ENCODE measurements around the gene ADI1. TPM values are rescaled to one million over a fixed set of nuclear protein-coding genes. Genes with fewer than 3 reads are reported as not detected.

Gene ADI1
- total and polyA plus RNA-seq, 10 of the 15 experiments (the other 5 are each of a cell fraction or from before 2014, with no cell fraction given), result 4.4 to 78.7 (median 17.2) TPM

DNA sequence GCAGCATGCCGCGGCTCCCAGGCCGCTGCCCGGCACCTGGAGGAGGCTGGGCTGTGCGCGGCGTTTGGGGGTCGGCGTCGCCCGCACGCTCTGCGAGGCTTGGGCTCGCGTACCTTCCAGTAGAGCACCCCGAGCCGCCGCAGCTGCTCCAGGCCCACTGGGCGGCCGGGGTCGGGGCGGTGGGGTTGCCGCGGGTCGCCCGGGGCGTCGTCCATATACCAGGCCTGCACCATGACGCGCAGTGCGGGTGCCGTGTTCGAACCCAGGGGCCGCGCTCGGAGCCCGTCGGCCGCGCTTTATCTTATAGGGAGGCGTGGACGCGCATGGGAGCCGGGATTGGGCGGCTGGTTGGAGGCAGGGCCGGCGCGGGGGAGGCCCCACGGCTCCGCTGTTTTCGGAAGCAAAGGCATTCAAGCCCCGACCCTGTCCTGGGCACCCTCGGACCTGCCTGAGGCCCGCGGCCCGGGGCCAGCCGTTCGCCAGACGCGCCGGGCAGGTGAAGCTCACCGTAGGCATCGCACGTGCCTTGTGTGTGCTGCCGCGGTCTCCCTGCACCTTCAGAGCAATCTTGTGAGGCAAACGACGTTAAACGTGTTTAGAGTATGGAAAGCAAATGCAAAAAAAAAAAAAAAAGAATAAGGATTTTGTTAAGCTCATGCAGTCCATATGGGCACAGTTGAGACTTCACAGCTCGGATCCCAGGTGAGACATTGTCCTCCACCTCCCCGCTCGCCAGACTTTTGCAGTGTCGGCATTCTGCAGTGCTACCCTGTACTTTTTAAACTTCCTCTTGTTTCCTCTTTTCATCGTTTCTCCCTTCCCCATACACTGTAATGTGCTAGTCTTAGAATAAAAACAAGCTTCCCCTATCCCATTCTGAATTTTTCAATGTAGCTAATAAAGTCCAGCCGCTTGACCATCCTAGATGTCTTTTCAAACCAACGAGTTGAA is at the start of gene ADI1 (continued):
- no peak for TF ChIP-seq MTA3 (IDR thresholded peaks at IDR 0.05; ENCODE audit: borderline replicate concordance, low read length)
- TF ChIP-seq CREM (IDR thresholded peaks at IDR 0.05; ENCODE audit: low read depth), result no peak
- no peak for TF ChIP-seq CEBPB (IDR thresholded peaks at IDR 0.05; ENCODE audit: borderline replicate concordance in 1 of 2, low read depth in 2 of 2, low read length in 2 of 2)
- no peak for TF ChIP-seq CBX3 (IDR thresholded peaks at IDR 0.05; ENCODE audit: borderline replicate concordance, low read depth)
- TF ChIP-seq USF1 (IDR thresholded peaks at IDR 0.05; ENCODE audit: borderline replicate concordance, extremely low read length, insufficient read depth, low read depth, low read length), result no peak
- no peak for TF ChIP-seq JUND (IDR thresholded peaks at IDR 0.05; ENCODE audit: low read depth, low read length)
- TF ChIP-seq CBFB (IDR thresholded peaks at IDR 0.05; ENCODE audit: low read depth), result no peak
- TF ChIP-seq ETV6 (conservative IDR thresholded peaks at IDR 0.05 in 1 of 2, IDR thresholded peaks at IDR 0.05 in 1 of 2; ENCODE audit: borderline replicate concordance in 1 of 2, low read depth in 1 of 2), result no peak
- TF ChIP-seq TBL1XR1 (IDR thresholded peaks at IDR 0.05; ENCODE audit: low read depth, low read length), result no peak
- no peak for TF ChIP-seq PAX8 (IDR thresholded peaks at IDR 0.05)
- no peak for TF ChIP-seq STAT3 (IDR thresholded peaks at IDR 0.05; ENCODE audit: low read depth, low read length)
- no peak for TF ChIP-seq RCOR1 (conservative IDR thresholded peaks at IDR 0.05; ENCODE audit: low read depth, low read length)
- no peak for TF ChIP-seq SMC3 (IDR thresholded peaks at IDR 0.05; ENCODE audit: borderline replicate concordance, low read length)
- TF ChIP-seq RB1 (IDR thresholded peaks at IDR 0.05; ENCODE audit: borderline replicate concordance), result peak; percentile 69; the same call in 1 of the 2 replicates
- peak; percentile 75; the same call in 1 of the 2 replicates for TF ChIP-seq GATAD2B (conservative IDR thresholded peaks at IDR 0.05; ENCODE audit: low read depth)
- no peak for TF ChIP-seq SPI1 (IDR thresholded peaks at IDR 0.05; ENCODE audit: borderline replicate concordance, insufficient read depth, low read depth, low read length)
- TF ChIP-seq EED (IDR thresholded peaks at IDR 0.05; ENCODE audit: low read depth), result no peak
- TF ChIP-seq NBN (IDR thresholded peaks at IDR 0.05), result no peak
- peak; percentile 57 for TF ChIP-seq POLR2AphosphoS5 (IDR thresholded peaks at IDR 0.05; ENCODE audit: low read length)
- no peak for TF ChIP-seq ZNF217 (IDR thresholded peaks at IDR 0.05)
- TF ChIP-seq, protein P1, sequence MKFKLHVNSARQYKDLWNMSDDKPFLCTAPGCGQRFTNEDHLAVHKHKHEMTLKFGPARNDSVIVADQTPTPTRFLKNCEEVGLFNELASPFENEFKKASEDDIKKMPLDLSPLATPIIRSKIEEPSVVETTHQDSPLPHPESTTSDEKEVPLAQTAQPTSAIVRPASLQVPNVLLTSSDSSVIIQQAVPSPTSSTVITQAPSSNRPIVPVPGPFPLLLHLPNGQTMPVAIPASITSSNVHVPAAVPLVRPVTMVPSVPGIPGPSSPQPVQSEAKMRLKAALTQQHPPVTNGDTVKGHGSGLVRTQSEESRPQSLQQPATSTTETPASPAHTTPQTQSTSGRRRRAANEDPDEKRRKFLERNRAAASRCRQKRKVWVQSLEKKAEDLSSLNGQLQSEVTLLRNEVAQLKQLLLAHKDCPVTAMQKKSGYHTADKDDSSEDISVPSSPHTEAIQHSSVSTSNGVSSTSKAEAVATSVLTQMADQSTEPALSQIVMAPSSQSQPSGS (IDR thresholded peaks at IDR 0.05; ENCODE audit: low read length), result no peak
- TF ChIP-seq RFX5 (IDR thresholded peaks at IDR 0.05; ENCODE audit: low read depth, low read length), result no peak
- TF ChIP-seq TARDBP (IDR thresholded peaks at IDR 0.05; ENCODE audit: borderline replicate concordance), result no peak
- TF ChIP-seq YBX1 (IDR thresholded peaks at IDR 0.05), result no peak
- TF ChIP-seq ASH2L (IDR thresholded peaks at IDR 0.05; ENCODE audit: borderline replicate concordance, low read depth), result peak; percentile 53; the same call in 1 of the 2 replicates
- TF ChIP-seq, protein P2, sequence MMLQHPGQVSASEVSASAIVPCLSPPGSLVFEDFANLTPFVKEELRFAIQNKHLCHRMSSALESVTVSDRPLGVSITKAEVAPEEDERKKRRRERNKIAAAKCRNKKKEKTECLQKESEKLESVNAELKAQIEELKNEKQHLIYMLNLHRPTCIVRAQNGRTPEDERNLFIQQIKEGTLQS (IDR thresholded peaks at IDR 0.05; ENCODE audit: borderline replicate concordance, extremely low read depth, low read depth, low read length), result no peak
- TF ChIP-seq PKNOX1 (IDR thresholded peaks at IDR 0.05), result no peak
- TF ChIP-seq ZNF274 (IDR thresholded peaks at IDR 0.05; ENCODE audit: insufficient read depth, insufficient read length), result no peak
- no peak for TF ChIP-seq YY1 (IDR thresholded peaks at IDR 0.05; ENCODE audit: low read depth, low read length)
